GM12892 (cell line): ENCODE measurements around the gene ACSF3.

ENCODE experiments used
- DNase-seq: peaks from one replicate; pipeline ENCODE4 v3.0.0; 2011; ENCODE audit not compliant: insufficient read length
- FAIRE-seq: peaks from 2 replicates; lab custom pipeline; 2011; peaks lifted over from hg19 to GRCh38; lab: Jason Lieb, UNC
- POLR2A ChIP-seq: IDR thresholded peaks from 2 replicates; pipeline ENCODE4 v1.6.1; 2011; ENCODE audit warnings: low read depth, low read length, control low read depth
- POLR2AphosphoS5 ChIP-seq: IDR thresholded peaks from 2 replicates; pipeline ENCODE4 v1.6.1; 2011; ENCODE audit warnings: low read depth, low read length, control low read depth
- TAF1 ChIP-seq: IDR thresholded peaks from 2 replicates; pipeline ENCODE4 v1.6.1; 2011; ENCODE audit warnings: low read depth, mild to moderate bottlenecking, control low read depth, low read length, borderline replicate concordance

Gene ACSF3

DNA sequence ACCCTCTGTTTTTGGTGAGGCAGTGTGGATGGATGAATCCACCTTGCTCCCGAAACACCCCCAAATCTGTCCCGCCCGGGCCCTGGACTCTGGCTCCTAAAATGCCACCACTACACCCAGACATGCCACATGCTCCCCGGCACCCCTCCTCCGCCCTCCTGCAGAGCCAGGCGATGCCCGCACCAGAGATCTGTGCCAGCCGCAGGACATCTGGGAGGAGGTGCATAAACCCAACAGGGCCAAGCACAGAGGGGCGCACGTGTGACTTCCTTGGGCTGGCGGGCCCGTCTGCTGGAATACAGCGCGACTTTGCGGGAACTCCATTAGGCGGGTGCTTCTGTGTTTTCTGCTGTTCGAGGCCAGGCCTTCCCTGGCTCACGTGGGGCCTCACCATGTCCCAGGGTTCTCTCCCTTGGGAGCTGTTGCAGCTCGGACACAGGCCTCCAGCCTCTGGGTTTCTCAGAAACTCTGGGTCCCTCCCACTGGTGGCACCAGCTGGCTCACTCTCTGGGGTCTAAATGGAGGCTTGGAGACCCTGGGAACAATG lies 14.1 kb upstream of the ACSF3 start:
- FAIRE-seq = no peak
- no peak for DNase-seq
- TF ChIP-seq TAF1 (no peak), POLR2A (no peak), POLR2AphosphoS5 (no peak)

DNA sequence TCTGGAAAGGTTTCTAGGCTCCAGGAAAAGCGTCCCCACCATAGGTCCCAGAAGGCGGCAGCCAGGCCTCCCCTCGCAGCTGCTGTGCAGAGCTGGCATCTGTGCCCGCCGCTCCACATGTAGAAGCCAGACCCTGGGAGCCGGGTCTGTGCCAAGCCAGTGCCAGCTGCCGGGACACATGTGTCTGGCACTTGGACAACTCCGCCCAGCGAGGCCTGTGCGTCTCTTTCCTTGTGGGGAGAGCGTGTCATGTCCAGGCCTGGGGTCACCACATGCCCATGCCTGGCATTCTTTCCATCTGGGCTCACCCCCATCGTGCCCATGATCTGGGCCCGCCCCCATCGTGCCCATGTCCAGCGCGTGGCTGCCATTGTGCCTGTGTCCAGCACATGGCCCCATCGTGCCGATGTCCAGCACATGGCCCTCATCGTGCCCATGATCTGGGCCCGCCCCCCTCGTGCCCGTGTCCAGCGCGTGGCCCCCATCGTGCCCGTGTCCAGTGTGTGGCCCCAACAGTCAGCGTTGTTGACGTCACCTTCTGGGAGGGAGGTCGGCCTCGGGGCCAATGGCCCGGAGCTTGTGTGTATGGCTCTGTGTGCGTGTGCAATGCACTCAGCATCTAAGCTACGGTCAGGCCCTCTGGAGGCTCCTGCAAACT lies 13.3 kb upstream of the ACSF3 start:
- DNase-seq = no peak

DNA sequence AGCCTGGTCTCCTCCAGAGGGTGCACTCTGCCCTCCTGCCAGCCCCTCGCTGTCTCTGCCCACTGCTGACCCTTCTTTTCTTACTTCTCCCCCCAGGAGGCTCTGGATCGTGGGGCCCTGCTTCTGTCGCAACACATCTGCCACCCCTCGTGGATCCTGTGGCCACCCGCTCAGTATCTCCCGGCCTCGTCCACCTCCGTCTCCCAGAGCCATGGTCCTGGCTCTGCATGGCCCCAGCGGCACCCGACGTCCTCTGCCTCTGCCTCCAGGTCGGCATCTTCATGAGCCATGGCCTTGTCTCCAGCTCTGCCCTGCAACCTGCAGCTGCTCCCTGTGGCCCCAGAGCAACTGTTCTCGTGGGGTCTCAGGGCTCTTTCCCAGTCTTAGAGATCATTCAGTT lies 12.1 kb upstream of the ACSF3 start:
- TF ChIP-seq POLR2AphosphoS5 (no peak), TAF1 (no peak), POLR2A (no peak)
- FAIRE-seq = no peak
- no peak for DNase-seq

More for the DNA sequence above, 13.3 kb upstream of the ACSF3 start:
- TF ChIP-seq POLR2A = no peak
- no peak for TF ChIP-seq POLR2AphosphoS5
- no peak for TF ChIP-seq TAF1
- FAIRE-seq = no peak

GRCh38 chr16:89084411-89084810 lies 9.2 kb upstream of the ACSF3 start:
- FAIRE-seq = no peak
- no peak for TF ChIP-seq POLR2A
- no peak for TF ChIP-seq POLR2AphosphoS5
- TF ChIP-seq TAF1 = no peak

GRCh38 chr16:89084814-89085612 lies 8.6 kb upstream of the ACSF3 start:
- DNase-seq = no peak
- TF ChIP-seq POLR2AphosphoS5 (no peak), POLR2A (no peak), TAF1 (no peak)
- FAIRE-seq = no peak

More at GRCh38 chr16:89084411-89084810, 9.2 kb upstream of the ACSF3 start:
- DNase-seq = no peak

- FAIRE-seq (no peak), DNase-seq (no peak)
- TF ChIP-seq POLR2AphosphoS5 = no peak
- TF ChIP-seq POLR2A = no peak
- no peak for TF ChIP-seq TAF1
These were observed 7.9 kb upstream of the ACSF3 start for GRCh38 chr16:89085755-89086154.

DNA sequence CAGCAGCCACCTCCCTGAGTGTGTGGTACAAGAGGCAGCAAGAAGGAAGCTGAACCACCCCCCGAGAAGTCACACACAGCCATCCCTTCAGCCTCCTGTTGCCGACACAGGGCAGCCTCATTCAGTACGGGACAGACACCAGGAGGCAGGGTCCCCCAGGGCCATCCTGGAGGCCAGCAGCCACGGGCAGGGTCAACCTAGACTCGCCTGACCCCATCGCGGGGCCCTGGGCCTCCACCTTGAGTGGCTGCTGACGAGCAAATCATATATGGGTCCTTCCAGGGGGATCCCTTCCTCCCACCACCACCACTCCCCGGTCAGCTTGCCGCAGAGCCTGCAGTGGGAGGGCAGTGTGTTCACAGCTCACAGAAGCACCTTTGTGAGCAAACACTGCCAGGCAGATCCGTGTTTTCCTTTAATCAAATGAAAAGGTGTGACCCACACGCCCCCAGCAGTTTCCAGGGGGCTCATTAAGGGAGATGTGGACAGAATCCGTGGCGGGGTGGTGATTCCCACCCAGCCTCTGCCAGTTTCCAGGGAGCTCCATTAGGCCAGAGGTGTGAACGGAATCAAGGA lies 5.6 kb upstream of the ACSF3 start:
- no peak for DNase-seq
- TF ChIP-seq POLR2AphosphoS5 (no peak), TAF1 (no peak), POLR2A (no peak)
- no peak for FAIRE-seq

GRCh38 chr16:89089120-89089519 lies 4.5 kb upstream of the ACSF3 start:
- TF ChIP-seq POLR2A (no peak), POLR2AphosphoS5 (no peak), TAF1 (no peak)
- FAIRE-seq (no peak), DNase-seq (no peak)

GRCh38 chr16:89090182-89090630 lies 3.4 kb upstream of the ACSF3 start:
- DNase-seq (no peak), FAIRE-seq (no peak)
- TF ChIP-seq TAF1 (no peak), POLR2A (no peak), POLR2AphosphoS5 (no peak)

DNA sequence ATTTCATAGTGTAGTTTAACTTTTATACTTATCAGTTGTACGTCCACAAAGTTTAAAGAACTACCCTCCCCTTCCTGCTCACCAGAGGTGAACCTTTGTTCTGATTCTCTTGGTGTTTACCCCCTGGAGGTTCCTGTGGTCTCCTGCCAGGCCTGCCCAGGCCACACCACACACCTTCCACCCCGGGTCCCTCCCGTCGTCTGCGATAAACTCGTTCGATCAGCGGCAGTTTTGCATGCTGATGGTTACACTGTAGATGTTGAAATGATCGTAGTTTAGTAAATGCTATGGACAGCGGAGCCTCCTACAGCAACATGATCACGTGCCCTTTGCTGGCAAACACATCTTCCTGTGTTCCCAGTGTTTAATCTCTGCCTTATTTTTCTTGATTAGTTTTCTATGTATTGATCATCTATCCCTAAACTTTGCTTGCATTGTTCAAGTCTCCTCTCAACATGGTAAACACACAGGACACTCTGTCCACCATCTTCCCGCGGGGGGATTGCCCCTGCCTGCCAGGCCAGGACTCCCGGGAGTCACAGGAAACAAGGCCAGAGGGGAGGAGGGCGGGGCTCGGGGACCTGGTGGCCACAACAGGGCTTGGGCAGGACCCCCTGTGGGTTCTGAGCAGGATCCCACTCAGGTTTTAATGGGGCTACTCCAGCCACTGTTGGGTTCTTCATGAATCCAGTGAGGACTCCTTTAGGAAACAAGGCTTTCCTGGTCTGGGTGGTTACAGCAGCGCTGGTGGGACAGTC lies 2.8 kb upstream of the ACSF3 start:
- no peak for FAIRE-seq
- DNase-seq = no peak
- no peak for TF ChIP-seq POLR2A
- TF ChIP-seq TAF1 = no peak
- TF ChIP-seq POLR2AphosphoS5 = no peak
